Measurements from ENCODE around the gene SLC7A1.

SLC7A1 gene

GRCh38 chr13:29562786-29563438, 32.6 kb downstream of the SLC7A1 start:
- no peak for DNase-seq (ENCODE audit: low read depth in 2 of 2, low spot score in 1 of 2)

DNA sequence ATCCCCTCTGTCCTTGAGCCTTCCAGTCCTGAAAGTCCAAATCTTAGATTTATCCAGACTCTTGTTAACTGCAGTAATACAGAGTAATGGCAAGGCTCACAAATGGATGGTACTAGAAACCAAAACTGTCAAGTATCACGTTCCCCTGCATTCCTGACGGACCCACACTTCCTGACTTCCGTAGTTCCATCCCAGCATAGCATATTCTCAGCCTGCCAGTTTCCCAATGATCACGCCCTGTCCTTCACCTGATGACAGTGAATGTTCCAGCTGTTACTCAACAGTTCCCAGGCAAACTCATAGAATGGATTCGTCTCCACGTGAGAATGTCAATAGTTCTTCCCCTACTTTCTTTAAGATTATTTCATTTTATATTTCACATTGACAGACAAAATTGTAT, 33.6 kb downstream of the SLC7A1 start:
- no peak for DNase-seq (ENCODE audit: low read depth in 2 of 2, low spot score in 1 of 2)

DNA sequence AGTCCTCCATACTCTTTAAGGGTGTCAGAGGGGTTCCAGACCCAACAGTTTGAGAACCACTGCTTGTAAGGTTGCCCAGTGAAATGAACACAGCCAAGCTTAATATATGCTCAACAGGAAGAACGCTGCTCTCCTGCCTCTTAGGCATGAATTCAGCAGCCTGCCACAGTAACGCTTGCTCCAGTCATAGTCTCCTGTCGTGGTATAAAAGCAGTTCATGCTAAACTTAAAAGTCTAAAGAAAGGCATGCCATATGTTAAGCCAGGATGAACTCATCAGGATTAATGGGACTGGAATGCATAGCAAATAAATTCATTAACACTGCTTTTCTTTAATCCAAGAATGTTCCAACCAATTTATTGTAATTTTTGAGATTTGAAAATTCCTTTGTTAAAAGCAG, 38.7 kb downstream of the SLC7A1 start:
- DNase-seq (ENCODE audit: low read depth in 2 of 2, low spot score in 1 of 2), result no peak

DNA sequence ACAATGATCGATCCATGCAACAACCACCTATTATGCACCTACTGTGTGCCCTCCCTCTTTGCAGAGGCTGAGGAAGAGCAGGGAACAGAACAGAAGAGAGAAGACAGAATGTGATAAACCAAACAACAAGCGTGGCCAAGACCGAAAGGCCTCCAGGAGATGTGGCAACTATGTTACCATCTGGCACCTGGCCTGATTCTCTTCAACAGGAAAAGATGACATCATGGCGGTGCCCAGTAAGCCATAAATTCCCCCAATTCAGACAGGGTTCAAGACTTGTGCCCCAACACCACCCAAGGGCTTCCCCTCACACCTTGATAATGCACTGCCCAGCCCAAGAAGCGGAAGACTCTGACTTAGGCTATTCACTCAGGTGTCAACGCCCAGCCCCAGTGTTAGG, 44.3 kb downstream of the SLC7A1 start:
- DNase-seq (ENCODE audit: low read depth in 2 of 2, low spot score in 1 of 2), result no peak

DNA sequence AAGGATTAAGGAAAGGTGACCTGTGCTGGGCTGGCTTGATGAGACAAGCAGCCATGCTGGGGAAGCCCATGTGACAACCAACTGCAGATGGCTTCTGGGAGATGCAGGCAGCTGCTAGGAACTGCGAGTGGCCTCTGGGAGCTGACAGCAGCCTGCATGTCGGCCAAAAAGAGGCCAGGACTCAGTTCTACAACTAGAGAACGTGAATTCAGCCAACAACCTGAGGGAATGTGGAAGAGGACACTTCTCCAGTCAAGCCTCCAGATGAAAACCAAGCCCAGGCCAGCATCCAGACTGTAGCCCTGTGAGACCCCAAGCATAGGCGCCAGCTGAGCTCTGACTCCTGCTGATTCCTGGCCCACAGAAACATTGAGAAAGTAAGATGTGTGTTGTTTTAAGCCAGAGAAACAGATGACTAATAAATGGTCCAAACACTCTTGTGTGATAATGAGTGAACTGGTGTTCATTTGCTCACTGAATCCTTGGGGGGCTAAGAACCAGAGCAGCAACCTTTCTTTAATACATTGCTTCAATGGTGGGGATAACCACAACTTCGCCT, 45.0 kb downstream of the SLC7A1 start:
- DNase-seq (ENCODE audit: low read depth in 2 of 2, low spot score in 1 of 2), result no peak

DNA sequence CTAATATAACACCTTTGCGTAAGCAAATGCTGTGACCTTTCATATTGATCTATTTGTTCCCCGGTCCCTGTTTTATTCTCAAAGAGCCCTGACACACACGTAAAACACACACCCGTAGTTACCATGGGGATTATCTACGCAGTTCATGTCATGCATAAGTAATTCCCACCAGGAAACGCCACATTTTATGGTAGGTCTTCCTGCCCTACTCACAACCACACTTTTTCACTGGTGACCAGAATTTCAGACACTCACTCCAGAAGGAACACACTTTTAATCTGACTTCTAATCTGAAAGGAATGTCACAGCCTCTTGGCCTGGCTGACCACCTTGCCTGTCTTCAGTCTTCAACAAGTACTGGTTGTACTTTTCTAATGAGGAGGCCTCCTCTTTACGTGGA, 46.8 kb downstream of the SLC7A1 start:
- no peak for DNase-seq (ENCODE audit: low read depth in 2 of 2, low spot score in 1 of 2)

DNA sequence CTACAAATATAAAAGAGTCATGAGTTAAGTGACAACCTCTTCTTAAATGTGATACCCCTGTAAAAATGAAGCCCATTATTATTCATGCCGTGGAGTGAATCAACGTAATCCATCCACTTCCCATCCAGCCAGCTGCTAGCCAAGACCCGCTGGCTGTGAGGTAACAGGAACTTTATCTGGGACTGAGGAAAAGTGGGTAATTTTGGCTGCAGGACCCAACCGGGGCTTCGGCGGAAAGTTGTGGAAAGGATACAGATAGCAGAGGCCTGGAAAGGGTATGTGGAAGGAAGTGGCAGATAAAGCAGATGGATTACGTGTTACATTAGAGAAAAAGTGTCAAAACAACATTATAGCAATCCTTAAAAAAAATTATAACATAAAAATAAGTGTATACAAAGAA, 48.3 kb downstream of the SLC7A1 start:
- DNase-seq (ENCODE audit: low read depth in 2 of 2, low spot score in 1 of 2), result no peak

GRCh38 chr13:29546662-29547061, 48.8 kb downstream of the SLC7A1 start:
- DNase-seq (ENCODE audit: low read depth in 2 of 2, low spot score in 1 of 2), result no peak

GRCh38 chr13:29545988-29546387, 49.5 kb downstream of the SLC7A1 start:
- DNase-seq (ENCODE audit: low read depth in 2 of 2, low spot score in 1 of 2), result no peak

- no peak for DNase-seq (ENCODE audit: low read depth in 2 of 2, low spot score in 1 of 2)
Measured at GRCh38 chr13:29543230-29544215, 52.0 kb downstream of the SLC7A1 start.

- DNase-seq (ENCODE audit: low read depth in 2 of 2, low spot score in 1 of 2), result no peak
Measured at GRCh38 chr13:29542381-29542780, 53.1 kb downstream of the SLC7A1 start.

DNA sequence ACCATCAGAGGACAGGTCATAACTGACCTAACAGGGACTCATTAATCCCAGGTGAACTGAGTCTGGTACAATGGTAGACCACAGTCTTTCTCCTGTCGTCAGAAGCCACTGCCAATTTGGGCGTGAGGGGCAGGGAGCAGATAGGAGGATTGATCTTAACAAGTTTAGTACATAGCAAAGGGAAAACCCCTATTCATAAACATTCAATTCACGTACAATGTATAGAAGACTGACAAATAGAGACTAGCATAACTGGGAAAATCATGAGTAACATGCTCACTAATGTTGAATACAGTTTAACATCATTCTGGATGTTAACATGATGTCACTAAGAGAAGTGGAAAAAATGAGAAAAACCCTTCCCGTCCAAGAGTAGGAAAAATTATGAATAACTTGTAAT, 54.1 kb downstream of the SLC7A1 start:
- no peak for DNase-seq (ENCODE audit: low read depth in 2 of 2, low spot score in 1 of 2)

DNA sequence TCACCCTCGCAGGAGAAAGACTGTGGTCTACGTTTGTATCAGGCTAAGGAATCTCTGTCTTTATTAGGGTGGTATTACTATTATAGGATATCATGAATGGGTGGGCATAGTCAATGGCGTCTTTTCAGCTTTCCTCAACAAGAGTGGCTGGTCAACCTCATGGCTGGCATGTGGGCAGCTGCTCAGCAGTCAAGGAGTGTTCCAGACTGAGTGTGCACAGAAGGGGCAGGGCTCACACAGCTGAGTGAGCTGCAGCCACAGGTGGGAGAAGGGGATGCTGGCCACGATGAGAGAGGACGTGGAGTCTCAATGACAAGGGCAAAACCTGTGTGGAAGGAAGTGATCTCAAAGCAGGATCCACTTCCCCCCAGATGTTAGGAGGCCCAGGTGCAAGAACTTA, 54.7 kb downstream of the SLC7A1 start:
- DNase-seq (ENCODE audit: low read depth in 2 of 2, low spot score in 1 of 2), result no peak

DNA sequence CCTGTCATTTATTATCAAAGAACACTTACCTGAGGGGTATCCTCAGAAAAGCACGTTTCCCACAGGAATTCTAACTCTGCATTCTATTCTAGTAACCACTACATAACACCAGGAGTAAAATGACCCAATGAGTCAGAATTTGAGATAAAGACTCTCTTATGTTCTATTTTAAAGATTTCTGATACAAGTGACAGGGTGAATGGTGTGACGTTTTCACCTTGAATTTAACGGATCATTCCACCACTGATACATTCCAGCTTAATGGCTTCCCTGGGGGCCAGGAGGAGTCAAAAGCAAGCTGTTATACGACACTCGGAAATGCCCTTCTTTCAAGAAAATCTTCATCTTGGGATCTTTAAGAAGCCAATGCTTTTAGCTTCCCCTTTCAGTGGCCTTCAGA, 55.2 kb downstream of the SLC7A1 start:
- DNase-seq (ENCODE audit: low read depth in 2 of 2, low spot score in 1 of 2), result no peak

GRCh38 chr13:29539856-29540255, 55.6 kb downstream of the SLC7A1 start:
- no peak for DNase-seq (ENCODE audit: low read depth in 2 of 2, low spot score in 1 of 2)

DNA sequence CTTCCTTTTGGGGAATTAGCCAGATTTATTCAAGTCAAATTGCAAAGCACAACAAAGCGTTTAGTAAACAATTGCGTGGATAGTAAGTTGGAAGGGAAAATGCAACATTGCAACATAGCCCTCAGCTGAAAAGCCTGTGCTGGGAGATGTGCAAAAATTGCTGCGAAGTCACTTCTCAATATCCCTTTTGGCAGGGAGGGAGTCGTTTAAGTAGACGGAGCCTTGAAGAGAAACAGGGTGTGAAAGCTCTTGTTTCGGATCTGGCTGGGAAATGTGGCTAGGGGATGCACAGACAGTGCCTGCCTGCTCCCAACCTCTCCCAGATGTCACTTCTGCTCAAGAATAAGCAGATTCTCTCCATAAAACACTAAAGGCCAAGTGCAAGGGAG, 56.8 kb downstream of the SLC7A1 start:
- DNase-seq (ENCODE audit: low read depth in 2 of 2, low spot score in 1 of 2), result no peak

DNA sequence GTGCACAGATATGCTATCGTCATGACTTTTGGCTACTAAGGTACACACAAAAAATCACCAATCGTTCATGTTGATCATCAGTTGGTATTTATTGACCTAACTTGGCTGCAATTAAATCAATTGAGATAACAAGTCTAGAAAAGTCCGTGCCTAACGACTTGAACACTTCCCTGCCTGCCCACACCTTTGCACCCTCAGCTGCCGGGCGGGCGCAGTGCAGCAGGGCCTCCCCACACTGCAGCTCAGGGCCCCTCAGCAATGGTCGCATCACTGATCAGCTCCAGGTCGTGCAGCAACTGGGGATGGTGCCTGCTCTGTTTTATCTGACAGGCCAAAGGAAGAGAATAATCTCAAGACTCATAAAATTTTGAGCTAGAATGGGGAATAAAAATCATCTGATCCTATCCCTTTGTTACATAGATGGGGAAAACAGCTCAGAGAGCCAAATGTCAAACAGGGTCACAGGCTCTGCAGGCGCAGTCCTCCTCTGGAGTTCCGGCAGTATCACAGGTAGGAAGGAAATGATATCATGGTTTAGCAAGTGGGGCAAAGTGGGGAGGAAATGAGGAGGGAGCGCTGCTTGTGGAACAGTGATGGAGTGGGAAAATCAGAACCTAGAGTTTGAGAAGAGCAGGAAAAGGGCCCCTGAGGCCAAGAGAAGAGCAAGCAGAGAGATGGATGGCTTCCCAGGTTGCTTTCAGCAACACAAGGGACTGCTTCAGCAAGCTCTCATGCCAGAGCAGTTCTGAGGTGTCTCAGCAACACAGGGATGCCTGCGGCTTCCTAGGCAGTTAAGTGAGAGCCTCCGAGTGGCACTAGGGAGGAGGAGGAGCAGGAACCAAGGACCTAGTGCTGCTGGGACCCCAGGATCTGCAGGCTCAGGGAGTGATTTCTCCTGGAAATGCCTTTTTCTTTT, 57.5 kb downstream of the SLC7A1 start:
- DNase-seq (ENCODE audit: low read depth in 2 of 2, low spot score in 1 of 2), result no peak

- DNase-seq (ENCODE audit: low read depth in 2 of 2, low spot score in 1 of 2), result no peak
Measured at GRCh38 chr13:29536853-29537252, 58.6 kb downstream of the SLC7A1 start.

GRCh38 chr13:29535663-29536655, 59.5 kb downstream of the SLC7A1 start:
- DNase-seq (ENCODE audit: low read depth in 2 of 2, low spot score in 1 of 2), result no peak

- DNase-seq (ENCODE audit: low read depth in 2 of 2, low spot score in 1 of 2), result no peak
Measured at GRCh38 chr13:29534083-29534482, 61.4 kb downstream of the SLC7A1 start.

All from stimulated activated CD8-positive, alpha-beta memory T cell treated with anti-CD3 and anti-CD28 coated beads, Interleukin-4, amount 100 ng/mL, for 4 hours (primary cell).